Measurements from ENCODE around the gene LMTK3.

- TF ChIP-seq CTCF (conservative IDR thresholded peaks at IDR 0.05) (no peak), ZFX (IDR thresholded peaks at IDR 0.05) (no peak)
Observed at GRCh38 chr19:48491793-48492123, 19.9 kb downstream of the LMTK3 start.

Data from C4-2B (cell line).